ENCODE measurements around the gene IFI30.
"Not testable (repeated sequence)": the region's sequence is repeated elsewhere in the genome, so short reads cannot be mapped to it uniquely, and the experiment has no call there.

IFI30 gene

GRCh38 chr19:18152817-18153555 is 20.6 kb upstream of the IFI30 start, which contains the start of gene PIK3R2:
Gene PIK3R2, plus strand, starts transcription at chr19:18153163. Its CDS starts 2,717 bp downstream, at chr19:18155880.
- peak; percentile 99 for DNase-seq (ENCODE audit: low read depth)

DNA sequence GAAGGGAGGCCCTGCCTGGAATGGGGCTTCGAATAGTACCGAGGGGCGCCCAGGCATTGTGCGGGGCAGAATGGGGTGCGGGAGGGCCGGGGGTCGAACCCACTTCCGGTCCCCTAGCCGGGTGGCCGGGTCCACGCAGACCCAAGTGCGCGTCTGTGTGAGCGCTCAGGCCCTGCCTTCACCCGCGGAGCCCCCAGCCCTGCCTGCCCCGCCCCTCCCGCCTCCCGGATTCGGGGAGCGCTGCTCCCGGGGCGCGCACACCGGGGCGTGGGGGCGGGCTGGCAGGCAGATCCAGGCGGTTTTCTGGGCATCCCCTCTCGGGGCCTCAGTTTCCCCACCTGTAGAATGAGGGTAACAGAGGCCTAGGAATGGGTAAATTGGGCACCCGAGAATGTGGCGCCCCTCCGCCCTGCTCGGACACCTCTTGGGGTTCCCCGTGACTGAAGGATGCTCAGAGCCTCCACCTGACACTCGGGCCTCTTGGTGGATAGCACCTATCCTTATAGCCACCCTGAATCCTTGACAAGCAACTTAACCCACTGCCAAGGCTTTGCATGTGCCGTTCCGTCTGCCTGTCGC is 20.0 kb upstream of the IFI30 start:
- DNase-seq (ENCODE audit: low read depth), result no peak

- no peak for DNase-seq (ENCODE audit: low read depth)
Measured at GRCh38 chr19:18155095-18156087, 18.2 kb upstream of the IFI30 start.

- no peak for DNase-seq (ENCODE audit: low read depth)
Measured at GRCh38 chr19:18156268-18156667, 17.3 kb upstream of the IFI30 start.

- no peak for DNase-seq (ENCODE audit: low read depth)
Measured at GRCh38 chr19:18156841-18157464, 16.7 kb upstream of the IFI30 start.

- no peak for DNase-seq (ENCODE audit: low read depth)
Measured at GRCh38 chr19:18157465-18158063, 16.0 kb upstream of the IFI30 start.

GRCh38 chr19:18158467-18158866 is 15.1 kb upstream of the IFI30 start:
- no peak for DNase-seq (ENCODE audit: low read depth)

DNA sequence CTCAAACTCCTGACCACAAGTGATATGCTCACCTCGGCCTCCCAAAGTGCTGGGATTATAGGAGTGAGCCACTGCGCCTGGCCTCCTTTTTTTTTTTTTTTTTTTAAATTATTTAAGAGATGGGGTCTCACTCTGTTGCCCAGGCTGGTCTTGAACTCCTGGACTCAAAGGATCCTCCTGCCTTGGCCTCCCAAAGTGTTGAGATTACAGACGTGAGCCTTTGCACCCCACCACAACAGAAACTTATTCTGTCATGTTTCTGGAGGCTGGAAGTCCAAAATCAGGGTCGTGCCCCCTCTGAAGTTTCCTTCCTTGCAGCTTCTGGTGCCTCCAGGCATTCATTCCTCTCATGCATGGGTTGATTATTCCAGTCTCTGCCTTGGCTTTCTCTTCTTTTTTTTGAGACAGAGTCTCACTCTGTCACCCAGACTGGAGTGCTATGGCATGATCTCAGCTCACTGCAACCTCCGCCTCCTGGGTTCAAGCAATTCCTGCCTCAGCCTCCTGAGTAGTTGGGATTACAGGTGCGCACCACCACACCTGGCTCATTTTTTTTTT is 14.5 kb upstream of the IFI30 start:
- not testable (repeated sequence) for DNase-seq (ENCODE audit: low read depth)

- DNase-seq (ENCODE audit: low read depth), result no peak
Measured at GRCh38 chr19:18159810-18160209, 13.8 kb upstream of the IFI30 start.

DNA sequence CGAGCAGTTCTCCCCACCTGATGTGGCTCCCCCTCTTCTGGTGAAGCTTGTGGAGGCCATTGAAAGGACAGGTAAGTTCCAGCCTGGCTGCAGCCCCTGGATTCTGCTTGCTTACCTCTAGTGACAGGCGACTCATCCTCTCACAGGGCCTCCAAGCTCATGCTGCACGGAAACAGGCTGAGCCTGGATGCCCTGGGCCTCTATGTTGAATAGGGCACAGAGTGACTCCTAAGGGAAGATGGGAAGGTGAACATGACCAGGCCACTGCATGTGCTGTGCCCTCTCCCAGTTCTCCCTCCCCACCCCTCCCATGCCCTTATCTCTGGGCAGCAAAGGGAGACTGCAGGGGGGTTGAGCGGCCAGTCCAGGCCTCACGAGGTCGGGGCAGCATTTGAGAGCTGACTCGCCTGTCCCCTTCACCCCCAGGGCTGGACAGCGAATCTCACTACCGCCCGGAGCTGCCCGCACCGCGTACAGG is 13.1 kb upstream of the IFI30 start:
- DNase-seq (ENCODE audit: low read depth), result no peak

- peak; percentile 62 for DNase-seq (ENCODE audit: low read depth)
Measured at GRCh38 chr19:18160971-18161635, 12.5 kb upstream of the IFI30 start.

DNA sequence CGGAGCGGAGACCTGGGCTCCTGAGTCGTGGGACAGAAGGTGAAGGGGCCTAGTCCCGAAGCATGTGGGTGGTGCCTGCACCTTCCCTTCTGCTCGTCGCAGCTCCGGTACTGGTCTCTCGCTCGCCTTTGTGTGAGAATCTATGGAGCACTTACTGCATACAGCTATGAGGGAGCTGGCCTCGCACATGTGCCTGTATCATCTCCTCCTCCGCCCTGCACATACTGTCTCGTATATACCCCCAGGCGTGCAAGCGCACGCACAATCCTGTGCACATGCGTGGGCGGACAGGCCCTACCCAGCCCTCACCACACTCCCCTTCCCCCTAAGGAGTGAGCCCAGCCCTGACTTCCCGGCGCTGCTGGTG is 12.0 kb upstream of the IFI30 start:
- DNase-seq (ENCODE audit: low read depth), result no peak

- no peak for DNase-seq (ENCODE audit: low read depth)
Measured at GRCh38 chr19:18164072-18164471, 9.5 kb upstream of the IFI30 start.

- DNase-seq (ENCODE audit: low read depth), result no peak
Measured at GRCh38 chr19:18165794-18166544, 7.6 kb upstream of the IFI30 start.

DNA sequence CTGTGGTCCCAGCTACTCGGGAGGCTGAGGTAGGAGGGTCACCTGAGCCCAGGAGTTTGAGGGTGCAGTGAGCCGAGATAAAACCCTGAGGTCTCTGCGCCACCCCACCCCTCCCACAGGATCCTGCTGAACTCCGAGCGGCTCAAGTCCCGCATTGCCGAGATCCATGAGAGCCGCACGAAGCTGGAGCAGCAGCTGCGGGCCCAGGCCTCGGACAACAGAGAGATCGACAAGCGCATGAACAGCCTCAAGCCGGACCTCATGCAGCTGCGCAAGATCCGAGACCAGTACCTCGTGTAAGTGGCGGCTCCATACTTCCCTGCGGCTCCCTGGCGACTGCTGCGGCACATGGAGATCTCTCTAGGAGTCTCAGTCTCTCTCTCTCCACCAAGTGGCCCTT is 6.6 kb upstream of the IFI30 start:
- DNase-seq (ENCODE audit: low read depth), result no peak

GRCh38 chr19:18167975-18168645 is 5.5 kb upstream of the IFI30 start:
- no peak for DNase-seq (ENCODE audit: low read depth)

DNA sequence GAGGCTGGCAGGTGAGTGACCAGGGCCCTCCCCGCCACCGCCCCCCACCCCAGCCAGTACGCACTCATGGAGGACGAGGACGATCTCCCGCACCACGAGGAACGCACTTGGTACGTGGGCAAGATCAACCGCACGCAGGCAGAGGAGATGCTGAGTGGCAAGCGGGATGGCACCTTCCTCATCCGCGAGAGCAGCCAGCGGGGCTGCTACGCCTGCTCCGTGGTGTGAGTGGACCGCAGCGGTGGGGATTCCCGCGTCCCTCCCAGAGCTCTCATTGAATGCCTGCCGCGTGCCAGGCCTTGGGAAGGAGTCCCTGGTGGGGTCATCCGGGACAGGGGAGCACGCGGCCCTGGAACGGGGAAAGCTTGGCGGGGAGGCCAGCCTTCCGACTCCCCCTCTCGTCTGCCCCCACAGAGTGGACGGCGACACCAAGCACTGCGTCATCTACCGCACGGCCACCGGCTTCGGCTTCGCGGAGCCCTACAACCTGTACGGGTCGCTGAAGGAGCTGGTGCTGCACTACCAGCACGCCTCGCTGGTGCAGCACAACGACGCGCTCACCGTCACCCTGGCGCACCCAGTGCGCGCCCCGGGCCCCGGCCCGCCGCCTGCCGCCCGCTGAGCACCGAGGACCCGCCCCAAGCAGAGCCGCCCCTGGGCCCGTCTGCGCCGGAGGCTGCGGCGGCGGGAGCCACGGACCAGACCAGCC is 4.8 kb upstream of the IFI30 start:
- DNase-seq (ENCODE audit: low read depth), result no peak

DNA sequence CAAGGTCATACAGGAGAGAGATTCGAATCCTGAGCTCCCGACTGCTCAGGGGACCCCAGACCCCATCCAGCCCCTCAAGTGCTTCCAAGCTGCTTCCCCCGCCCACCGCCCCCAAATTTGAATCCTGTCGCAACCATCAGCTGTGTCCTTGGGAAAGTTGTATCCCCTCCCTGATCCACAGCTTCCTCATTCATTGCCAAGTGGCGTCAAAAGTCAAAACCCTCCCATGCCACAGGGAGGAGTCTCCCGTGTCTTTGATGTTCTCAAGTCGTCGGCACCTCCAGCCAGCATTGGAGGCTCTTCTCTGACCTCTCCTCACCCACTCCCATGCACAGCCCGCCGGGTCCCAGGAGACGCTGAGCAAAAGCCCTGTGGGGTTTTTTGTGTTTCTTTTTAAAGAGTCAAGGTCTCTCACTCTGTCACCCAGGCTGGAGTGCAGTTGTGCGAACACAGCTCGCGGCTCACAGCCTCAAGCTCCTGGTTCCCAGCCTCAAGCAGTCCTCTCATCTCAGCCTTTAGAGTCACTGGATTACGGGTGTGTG is 2.8 kb upstream of the IFI30 start:
- no peak for DNase-seq (ENCODE audit: low read depth)

Data from T-helper 22 cell (primary cell).